ENCODE data around the gene NAA30.
"Not testable (repeated sequence)": the region's sequence is repeated elsewhere in the genome, so short reads cannot be mapped to it uniquely, and the experiment has no call there.

NAA30 gene

DNA sequence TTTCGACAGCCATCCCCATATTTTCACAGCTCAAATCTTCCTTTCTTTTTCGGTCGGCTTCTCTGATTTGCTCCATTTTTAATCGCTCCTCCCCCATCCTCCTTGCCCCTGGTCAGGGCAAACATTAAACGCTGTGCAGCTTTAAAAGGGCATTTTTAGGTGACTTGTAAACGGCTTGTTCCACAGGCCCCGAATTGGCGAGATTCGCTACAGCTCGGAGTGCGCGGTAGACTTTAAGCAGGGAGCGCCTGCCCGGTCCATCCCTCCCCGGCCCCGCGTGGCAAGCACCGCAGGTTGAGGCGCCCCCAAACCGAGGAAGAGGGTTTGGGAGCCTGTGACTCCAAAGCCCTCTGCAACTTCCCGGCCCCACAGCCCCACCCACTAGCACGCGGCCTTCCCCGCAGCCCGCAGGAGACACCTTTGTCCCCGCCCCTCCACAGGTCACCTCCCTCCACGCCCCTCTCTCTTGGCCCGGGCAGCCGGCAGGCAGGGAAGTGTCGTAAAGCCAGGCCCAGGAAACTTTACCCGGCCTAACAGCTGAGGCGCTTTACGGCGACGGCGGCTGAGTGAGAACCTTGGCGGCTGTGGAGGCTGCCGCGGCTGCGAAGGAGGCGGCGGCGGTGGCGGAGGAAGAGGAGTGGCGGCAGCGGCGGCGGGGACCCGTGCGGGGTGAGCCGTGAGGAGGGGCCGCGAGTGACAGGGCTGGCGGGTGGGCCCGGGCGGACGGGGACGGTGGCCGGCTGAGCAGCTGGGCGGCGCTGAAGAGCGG lies at the start of gene NAA30:
NAA30 (plus strand) TSS at position 550 of the 769 bp plus-strand sequence. CDS start 372 bp downstream, outside the sequence.
- peak; percentile 92 for DNase-seq

GRCh38 chr14:57343545-57344297 lies 46.7 kb upstream of the NAA30 start:
- not testable (repeated sequence) for DNase-seq

DNA sequence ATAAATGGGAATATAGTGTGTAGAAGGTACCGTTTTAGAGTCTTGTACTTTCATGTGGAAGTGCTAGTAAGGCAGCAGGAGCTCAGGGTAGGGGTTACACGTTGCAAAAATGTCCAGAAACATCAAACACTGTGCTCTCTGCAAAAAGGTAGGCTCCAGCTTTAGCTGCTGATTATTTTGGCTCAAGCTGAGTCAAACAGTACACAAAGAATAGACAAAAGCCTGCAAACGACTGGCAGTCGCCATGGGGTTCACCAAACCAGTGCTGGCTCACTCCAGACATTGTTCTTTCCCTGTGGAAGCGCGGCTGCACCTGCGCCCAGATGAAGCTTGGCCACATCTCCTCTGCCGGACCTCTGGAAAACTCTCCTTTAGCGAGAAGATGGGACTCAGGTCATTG lies 45.3 kb upstream of the NAA30 start:
- no peak for DNase-seq

GRCh38 chr14:57346741-57347140 lies 43.6 kb upstream of the NAA30 start:
- DNase-seq, result no peak

DNA sequence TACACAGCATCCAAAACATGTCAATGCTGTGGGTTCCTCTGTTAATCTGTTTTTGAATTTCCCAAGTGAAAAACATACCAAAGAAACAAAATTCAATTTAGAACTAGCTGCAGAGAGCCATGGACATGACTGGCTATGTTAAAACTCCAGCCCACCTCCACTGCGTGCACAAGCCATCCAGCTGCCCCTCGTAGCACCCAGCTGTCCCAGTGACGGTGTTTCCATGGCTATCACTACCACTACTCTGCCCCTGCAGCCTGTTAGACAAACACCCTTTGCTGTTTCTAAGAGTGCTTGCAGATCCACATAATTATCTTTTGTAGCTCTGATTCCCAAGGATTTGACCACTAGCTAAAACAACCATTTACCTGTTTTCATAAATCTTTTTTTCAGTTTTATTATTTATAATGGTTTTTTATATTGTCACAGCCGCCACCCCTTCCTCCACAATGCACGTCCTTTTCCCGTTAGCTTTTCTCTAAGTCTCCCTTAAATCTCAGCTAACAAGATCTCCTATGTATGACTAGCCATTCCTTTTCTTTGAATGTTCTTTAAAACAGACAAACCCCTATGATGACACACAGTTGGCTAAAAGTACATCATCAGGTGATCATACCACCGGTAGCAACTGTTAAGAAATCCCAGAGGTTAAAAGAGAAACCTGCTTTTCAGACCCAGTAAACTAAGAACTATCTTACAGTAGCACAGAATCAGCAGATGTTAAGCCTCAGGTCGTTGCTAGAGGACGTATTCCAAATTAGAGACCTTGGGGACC lies 37.8 kb upstream of the NAA30 start:
- DNase-seq, result no peak

- no peak for DNase-seq
These were observed 35.1 kb upstream of the NAA30 start for GRCh38 chr14:57355081-57355800.

DNA sequence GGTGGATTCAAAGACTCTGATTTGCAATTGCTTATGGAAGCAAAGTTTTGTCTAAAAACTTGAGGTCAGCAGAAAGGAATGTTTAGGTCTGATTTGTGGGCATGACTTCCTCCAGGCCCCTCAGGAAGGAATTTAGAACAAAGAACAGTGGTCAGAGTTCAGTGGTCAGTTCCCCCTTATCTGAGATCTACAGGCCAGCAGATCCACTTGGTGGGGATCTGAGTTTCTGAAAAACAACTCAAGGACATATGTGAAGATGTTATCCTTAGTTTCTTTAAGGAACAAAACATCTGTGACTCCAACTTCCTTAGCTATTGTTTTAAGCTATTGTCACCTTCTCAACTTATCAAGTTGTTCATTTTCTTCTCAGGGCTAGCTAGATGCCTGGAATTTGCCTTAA lies 28.0 kb upstream of the NAA30 start:
- no peak for DNase-seq

DNA sequence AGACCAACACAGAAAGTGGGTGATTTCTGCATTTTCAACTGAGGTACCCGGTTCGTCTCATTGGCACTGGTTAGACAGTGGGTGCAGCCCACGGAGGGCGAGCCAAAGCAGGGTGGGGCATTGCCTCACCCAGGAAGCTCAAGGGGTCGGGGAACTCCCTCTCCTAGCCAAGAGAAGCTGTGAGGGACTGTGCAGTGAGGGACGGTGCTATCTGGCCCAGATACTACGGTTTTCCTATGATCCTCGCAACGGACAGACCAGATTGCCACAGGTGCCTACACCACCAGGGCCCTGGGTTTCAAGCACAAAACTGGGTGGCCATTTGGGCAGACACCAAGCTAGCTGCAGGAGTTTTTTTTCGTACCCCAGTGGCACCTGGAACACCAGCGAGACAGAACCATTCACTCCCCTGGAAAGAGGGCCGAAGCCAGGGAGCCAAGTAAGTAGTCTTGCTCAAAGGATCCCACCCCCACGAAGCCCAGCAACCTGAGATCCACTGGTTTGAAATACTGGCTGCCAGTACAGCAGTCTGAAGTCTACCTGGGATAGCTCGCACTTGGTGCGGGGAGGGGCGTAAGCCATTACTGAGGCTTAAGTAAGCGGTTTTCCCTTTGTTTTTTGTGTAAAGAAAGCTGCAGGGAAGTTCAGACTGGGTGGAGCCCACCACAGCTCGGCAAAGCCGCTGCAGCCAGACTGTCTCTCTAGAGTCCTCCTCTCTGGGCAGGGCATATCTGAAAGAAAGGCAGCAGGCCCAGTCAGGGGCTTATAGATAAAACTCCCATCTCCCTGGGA lies 25.5 kb upstream of the NAA30 start:
- DNase-seq, result no peak

GRCh38 chr14:57370187-57370586 lies 20.2 kb upstream of the NAA30 start:
- not testable (repeated sequence) for DNase-seq

DNA sequence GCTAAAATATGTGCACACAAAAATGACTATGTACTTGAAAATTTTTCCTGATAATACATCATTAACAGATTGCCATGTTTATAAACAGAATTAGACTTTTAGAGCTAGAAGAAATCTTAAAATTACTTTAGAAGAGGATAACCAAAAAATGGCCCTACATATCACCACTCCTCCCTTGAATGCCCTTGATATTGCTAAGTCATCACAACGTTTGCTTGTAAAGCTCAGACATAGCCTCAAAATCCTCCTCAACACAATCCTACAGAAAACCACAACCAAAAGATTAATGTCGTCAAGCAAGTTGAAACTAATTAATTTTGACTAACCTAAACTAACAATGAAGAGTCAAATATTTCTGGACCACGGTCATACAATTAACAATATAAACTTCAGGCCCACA lies 19.4 kb upstream of the NAA30 start:
- DNase-seq, result no peak

DNA sequence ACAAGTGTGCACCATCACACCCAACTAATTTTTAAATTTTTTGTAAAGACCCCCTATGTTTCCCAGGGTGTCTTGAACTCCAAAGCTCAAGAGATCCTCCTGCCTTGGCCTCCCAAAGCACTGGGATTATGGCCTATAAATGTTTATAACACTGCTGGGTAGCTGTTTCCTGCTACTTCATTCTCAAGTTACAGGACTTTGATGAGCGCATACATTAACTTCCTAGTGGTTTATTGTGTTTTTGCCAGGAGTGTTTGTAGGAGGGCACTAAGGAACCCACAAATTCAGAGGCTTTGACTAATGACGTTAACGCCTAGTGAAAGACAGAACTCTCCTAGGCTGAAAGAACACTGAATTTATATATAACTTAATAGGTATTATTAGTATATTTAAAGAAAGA lies 15.2 kb upstream of the NAA30 start:
- no peak for DNase-seq

GRCh38 chr14:57378661-57379060 lies 11.7 kb upstream of the NAA30 start:
- no peak for DNase-seq

GRCh38 chr14:57380935-57381334 lies 9.5 kb upstream of the NAA30 start:
- no peak for DNase-seq

- no peak for DNase-seq
These were observed 8.1 kb upstream of the NAA30 start for GRCh38 chr14:57382283-57382682.

GRCh38 chr14:57383125-57383745 lies 7.2 kb upstream of the NAA30 start:
- DNase-seq, result no peak

DNA sequence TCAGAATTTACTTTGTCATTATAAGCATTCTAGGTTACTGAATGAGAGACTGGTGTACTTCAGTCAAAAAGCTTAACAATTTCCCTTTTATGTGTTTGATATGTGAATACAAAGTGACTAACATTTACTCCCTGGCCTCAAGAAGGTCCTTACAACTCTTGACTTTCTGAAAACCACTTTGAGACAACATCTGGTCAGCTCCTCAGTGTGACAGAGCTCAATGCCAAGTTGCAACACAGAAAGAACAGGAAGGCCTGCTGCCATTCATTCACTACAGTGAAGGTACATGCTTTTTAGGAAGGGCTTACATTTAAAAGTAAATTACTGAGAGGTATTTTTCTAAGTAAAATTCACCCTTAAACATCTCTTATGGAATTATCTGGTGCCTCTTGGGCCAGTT lies 2.3 kb upstream of the NAA30 start:
- DNase-seq, result no peak

DNA sequence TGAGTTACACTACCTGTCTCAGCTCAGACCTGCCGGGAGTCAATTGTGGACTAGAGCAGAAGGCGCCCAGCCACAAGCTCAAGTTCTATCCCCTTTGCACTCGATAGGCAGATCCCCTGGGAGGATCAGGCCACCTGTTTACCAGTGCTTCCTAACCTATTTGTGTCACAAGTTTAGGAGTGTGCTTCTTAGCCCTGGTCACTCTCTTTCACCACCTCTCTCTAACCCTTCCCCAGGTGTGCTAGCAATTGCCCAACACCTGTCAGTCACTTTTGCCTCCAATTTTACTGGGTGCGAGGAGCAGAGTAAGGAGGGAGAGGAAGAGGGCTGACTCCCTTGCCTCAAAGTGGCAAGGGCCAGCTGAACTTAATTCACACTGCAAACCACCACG lies 745 bp upstream of the NAA30 start:
- DNase-seq, result no peak

GRCh38 chr14:57390806-57391516 lies 575 bp downstream of the NAA30 start:
- DNase-seq, result no peak

GRCh38 chr14:57391517-57392195 lies 1.3 kb downstream of the NAA30 start:
- DNase-seq, result no peak

DNA sequence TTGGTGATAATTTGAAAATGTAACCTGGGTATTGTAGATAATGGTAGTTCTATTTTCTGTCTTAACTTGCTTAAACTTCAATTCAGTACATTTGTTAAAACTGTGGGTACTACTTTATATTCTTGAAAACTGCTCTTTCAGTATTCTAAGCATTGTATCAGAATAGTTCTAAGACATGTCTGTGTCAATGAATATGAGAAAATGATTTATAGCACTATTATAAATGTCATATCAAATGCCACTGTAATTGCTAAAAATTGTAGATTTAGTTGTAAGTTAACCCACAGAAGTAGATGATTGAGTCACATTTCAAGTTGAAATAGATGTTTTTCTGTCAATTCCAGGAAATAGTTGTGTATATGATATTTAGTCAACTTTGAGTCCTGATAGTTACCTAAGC lies 2.4 kb downstream of the NAA30 start:
- no peak for DNase-seq

Measured in GDM1 (cell line).